ENCODE measurements around the gene ASMTL.
"Not testable (repeated sequence)": the region's sequence is repeated elsewhere in the genome, so short reads cannot be mapped to it uniquely, and the experiment has no call there.

Gene ASMTL

DNA sequence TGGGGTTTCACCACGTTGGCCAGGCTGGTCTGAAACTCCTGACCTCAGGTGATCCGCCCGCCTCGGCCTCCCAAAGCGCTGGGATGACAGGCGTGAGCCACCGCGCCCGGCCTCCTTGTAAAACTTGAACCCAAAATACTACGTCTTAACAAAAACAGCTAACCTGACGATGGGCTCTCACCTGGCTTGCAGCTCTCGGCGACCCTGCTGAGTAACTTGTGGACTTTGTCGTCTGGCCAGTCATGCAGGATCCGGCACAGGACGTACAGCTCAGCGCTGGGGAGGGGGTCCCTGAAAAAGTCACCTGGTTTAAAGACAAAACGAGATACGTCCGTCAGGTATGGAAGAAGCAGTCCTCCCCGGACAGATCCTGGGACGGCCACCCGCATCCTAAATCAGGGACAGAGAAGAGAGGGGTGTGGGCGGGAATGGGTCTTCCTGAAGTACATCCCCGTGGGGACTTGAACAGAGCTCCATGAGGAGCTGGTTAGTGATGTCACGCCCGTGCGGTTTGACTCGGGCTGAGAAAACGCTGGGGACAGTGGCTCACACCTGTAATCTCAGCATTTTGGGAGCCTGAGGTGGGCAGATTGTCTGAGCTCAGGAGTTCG, 40.1 kb downstream of the ASMTL start:
- no peak overlapping the region for H2AFZ ChIP-seq (ENCODE audit: low read depth, low read length)
- no peaks in the 10 kb centered on the region for H3K27me3 ChIP-seq (ENCODE audit: insufficient read depth, low read length)
- no peaks in the 10 kb centered on the region for H3K9me3 ChIP-seq (ENCODE audit: low read length)
- H3K4me3 ChIP-seq (ENCODE audit: low read length) = no peak overlapping the region
- H3K4me1 ChIP-seq (ENCODE audit: insufficient read depth, low read length) = no peaks in the 10 kb centered on the region
- H3K36me3 ChIP-seq (ENCODE audit: insufficient read depth, low read length) = peaks cover 50% of the 10 kb centered on the region

DNA sequence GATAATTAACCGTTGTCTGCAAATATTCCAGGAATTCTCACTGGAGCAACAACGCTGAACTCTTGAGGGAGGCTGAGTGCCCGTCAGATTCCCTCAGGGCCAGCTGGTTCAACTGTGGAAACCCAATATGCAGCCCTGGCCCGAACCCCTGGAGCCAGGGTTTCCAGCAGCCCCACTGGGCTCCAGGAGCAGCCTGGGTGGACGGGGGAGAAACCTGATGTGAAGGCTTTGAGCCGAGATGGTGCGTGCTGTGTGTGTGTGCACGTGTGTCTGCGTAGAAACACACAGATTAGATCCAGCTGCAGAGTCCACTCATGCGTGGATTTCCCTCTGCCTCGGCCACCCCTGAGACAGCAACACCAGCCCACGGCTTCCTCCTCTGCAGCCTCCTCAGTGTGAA, 41.4 kb downstream of the ASMTL start:
- Histone ChIP-seq H3K27me3 (ENCODE audit: insufficient read depth, low read length) (no peaks in the 10 kb centered on the region), H3K9me3 (ENCODE audit: low read length) (no peaks in the 10 kb centered on the region), H3K36me3 (ENCODE audit: insufficient read depth, low read length) (peaks cover 49% of the 10 kb centered on the region), H3K4me3 (ENCODE audit: low read length) (no peak overlapping the region), H2AFZ (ENCODE audit: low read depth, low read length) (no peak overlapping the region), H3K4me1 (ENCODE audit: insufficient read depth, low read length) (no peaks in the 10 kb centered on the region)

DNA sequence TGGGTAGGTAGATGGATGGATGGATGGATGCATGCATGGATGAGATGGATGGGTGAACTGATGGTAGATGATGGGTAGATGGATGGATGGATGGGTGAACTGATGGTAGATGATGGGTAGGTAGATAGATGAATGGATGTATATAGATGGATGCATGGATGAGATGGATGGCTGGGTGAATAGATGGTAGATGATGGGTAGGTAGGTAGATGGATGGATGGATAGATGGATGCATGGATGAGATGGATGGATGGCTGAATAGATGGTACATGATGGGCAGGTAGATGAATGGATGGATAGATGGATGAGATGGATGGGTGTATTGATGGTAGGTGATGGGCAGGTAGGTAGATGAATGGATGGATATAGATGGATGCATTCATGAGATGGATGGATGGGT, 45.7 kb downstream of the ASMTL start:
- Histone ChIP-seq H3K4me3 (ENCODE audit: low read length) (no peak overlapping the region), H3K4me1 (ENCODE audit: insufficient read depth, low read length) (no peaks in the 10 kb centered on the region), H3K9me3 (ENCODE audit: low read length) (peaks cover 8% of the 10 kb centered on the region), H2AFZ (ENCODE audit: low read depth, low read length) (no peak overlapping the region), H3K27me3 (ENCODE audit: insufficient read depth, low read length) (no peaks in the 10 kb centered on the region), H3K36me3 (ENCODE audit: insufficient read depth, low read length) (peaks cover 61% of the 10 kb centered on the region)

DNA sequence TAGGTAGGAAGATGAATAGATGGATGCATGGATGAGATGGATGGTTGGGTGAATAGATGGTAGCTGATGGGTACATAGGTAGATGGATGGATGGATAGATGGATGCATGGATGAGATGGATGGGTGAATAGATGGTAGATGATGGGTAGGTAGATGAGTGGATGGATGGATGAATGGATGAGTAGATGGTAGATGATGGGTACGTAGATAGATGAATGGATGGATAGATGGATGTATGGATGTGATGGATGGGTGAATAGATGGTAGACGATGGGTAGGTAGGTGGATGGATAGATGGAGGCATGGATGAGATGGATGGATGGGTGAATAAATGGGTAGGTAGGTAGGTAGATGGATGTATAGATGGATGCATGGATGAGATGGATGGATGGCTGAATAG, 46.9 kb downstream of the ASMTL start:
- H3K9me3 ChIP-seq (ENCODE audit: low read length); H2AFZ ChIP-seq (ENCODE audit: low read depth, low read length); H3K4me3 ChIP-seq (ENCODE audit: low read length); H3K4me1 ChIP-seq (ENCODE audit: insufficient read depth, low read length); H3K27me3 ChIP-seq (ENCODE audit: insufficient read depth, low read length): not testable (repeated sequence)
- peaks cover 54% of the 10 kb centered on the region for H3K36me3 ChIP-seq (ENCODE audit: insufficient read depth, low read length)

DNA sequence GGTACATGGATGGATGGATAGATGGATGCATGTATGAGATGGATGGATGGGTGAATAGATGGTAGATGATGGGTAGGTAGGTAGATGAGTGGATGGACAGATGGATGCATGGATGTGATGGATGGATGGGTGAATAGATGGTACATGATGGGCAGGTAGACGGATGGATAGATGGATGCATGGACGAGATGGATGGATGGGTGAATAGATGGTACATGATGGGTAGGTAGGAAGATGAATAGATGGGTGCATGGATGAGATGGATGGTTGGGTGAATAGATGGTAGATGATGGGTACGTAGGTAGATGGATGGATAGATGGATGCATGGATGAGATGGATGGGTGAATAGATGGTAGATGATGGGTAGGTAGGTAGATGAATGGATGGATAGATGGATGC, 48.8 kb downstream of the ASMTL start:
- not testable (repeated sequence) for H3K4me1 ChIP-seq (ENCODE audit: insufficient read depth, low read length); H2AFZ ChIP-seq (ENCODE audit: low read depth, low read length); H3K9me3 ChIP-seq (ENCODE audit: low read length); H3K27me3 ChIP-seq (ENCODE audit: insufficient read depth, low read length); H3K4me3 ChIP-seq (ENCODE audit: low read length)
- H3K36me3 ChIP-seq (ENCODE audit: insufficient read depth, low read length) = peaks cover 59% of the 10 kb centered on the region

DNA sequence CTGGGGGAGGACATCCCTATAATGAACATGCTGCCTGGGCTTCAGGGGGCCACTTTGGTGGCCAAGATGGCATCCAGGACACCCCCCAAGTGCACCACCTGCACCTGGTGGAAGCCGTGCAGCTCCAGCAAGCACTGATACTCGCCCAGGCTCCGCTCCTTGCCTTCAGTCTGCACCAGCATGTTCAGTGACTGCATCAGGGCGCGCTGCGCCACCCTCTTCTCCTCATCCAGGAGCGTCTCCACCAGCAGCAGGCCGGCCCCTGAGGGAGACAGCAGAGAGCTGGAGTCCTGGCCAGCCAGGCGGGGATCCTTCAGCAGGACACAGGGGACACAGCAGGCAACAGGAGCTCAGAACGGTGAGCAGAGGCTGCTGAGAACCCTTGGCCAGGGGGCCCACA, 49.5 kb downstream of the ASMTL start:
- Histone ChIP-seq H3K36me3 (ENCODE audit: insufficient read depth, low read length) (peaks cover 59% of the 10 kb centered on the region), H2AFZ (ENCODE audit: low read depth, low read length) (no peak overlapping the region), H3K4me1 (ENCODE audit: insufficient read depth, low read length) (no peaks in the 10 kb centered on the region), H3K27me3 (ENCODE audit: insufficient read depth, low read length) (no peaks in the 10 kb centered on the region), H3K4me3 (ENCODE audit: low read length) (no peak overlapping the region), H3K9me3 (ENCODE audit: low read length) (peaks cover 8% of the 10 kb centered on the region)

DNA sequence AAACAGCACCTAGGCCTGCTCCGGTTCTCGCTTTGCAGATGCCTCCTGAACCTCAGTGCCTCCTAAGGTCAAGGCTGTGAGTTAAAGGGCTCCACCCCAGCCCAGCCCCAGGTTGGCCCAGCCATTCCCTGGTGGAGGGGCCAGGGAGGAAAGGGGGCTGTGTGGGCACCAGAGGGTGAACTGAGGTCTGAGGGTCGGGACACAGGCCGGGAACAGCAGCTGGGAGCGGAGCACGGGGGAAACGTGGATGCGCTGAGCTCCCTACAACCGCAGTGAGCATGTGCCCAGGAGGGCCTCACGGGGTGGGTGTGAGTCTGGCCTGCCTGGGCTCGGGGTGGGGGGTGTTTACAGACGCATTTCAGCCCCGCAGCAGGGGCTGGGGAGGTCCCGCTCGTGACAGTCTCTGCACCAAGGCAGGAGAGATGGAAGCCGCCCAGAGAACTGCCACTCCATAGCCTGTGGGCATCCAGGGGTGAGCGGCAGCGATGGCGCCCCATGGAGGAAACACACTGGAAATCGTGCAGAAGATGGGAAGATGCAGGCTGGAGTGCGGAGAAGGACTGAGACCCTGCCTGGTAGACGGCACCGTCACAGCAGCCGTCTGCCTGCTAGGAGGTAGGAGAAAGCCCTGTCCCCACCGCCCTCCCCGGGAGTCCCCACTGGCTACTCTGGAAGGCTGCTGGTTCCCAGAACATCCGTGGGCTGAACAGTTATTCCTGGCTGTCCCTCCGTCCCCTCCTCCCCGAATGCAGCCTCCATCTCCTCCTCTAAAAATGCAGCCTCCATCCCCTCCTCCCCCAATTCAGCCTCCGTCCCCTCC, 50.9 kb downstream of the ASMTL start:
- no peaks in the 10 kb centered on the region for H3K27me3 ChIP-seq (ENCODE audit: insufficient read depth, low read length)
- no peaks in the 10 kb centered on the region for H3K4me1 ChIP-seq (ENCODE audit: insufficient read depth, low read length)
- H3K9me3 ChIP-seq (ENCODE audit: low read length) = peaks cover 8% of the 10 kb centered on the region
- H3K4me3 ChIP-seq (ENCODE audit: low read length) = no peak overlapping the region
- H2AFZ ChIP-seq (ENCODE audit: low read depth, low read length) = no peak overlapping the region
- peaks cover 48% of the 10 kb centered on the region for H3K36me3 ChIP-seq (ENCODE audit: insufficient read depth, low read length)

DNA sequence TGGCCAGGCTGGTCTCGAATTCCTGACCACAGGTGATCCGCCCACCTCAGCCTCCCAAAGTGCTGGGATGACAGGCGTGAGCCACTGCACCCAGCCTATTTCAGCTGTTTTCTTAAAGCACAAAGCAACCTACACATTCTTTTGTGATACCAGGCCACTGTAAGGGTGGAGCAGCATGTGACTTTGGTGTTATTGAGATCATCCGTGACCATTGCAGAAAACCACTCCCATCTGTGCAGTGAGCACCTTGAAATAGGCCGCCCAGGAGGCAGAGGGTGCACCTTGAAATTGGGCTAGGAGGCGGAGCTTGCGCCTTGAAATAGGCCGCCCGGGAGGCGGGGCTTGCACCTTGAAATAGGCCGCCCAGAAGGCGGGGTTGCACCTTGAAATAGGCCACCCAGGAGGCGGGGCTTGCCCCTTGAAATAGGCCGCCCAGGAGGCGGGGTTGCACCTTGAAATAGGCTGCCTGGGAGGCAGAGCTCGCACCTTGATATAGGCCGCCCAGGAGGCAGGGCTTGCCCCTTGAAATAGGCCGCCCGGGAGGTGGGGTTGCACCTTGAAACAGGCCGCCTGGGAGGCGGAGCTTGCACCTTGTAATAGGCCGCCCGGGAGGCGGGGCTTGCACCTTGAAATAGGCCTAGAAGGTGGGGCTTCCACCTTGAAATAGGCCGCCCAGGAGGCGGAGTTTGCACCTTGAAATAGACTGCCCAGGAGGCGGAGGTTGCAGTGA, 51.8 kb downstream of the ASMTL start:
- Histone ChIP-seq H2AFZ (ENCODE audit: low read depth, low read length) (no peak overlapping the region), H3K4me3 (ENCODE audit: low read length) (no peak overlapping the region), H3K36me3 (ENCODE audit: insufficient read depth, low read length) (peaks cover 40% of the 10 kb centered on the region), H3K4me1 (ENCODE audit: insufficient read depth, low read length) (no peaks in the 10 kb centered on the region), H3K27me3 (ENCODE audit: insufficient read depth, low read length) (no peaks in the 10 kb centered on the region), H3K9me3 (ENCODE audit: low read length) (peaks cover 7% of the 10 kb centered on the region)

DNA sequence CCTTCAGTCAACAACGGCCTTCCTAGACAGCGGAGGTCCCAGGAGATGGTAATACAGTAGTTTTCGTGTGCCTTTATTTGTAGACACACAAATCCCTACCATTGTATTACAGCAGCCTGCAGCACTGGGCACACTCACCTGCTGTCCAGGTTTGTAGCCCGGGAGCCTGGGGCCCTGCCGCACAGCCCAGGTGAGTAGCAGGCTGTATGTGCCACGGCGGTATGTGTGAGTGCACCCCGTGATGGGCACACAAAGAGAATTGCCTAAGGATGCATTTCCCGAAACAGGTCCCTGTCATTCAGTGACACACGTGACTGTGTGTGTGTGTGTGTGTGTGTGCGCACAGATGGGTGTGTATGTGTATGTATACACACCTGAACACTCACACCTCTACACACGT, 52.7 kb downstream of the ASMTL start:
- Histone ChIP-seq H3K4me1 (ENCODE audit: insufficient read depth, low read length) (no peaks in the 10 kb centered on the region), H2AFZ (ENCODE audit: low read depth, low read length) (no peak overlapping the region), H3K36me3 (ENCODE audit: insufficient read depth, low read length) (peaks cover 31% of the 10 kb centered on the region), H3K9me3 (ENCODE audit: low read length) (peaks cover 5% of the 10 kb centered on the region), H3K27me3 (ENCODE audit: insufficient read depth, low read length) (no peaks in the 10 kb centered on the region), H3K4me3 (ENCODE audit: low read length) (no peak overlapping the region)

DNA sequence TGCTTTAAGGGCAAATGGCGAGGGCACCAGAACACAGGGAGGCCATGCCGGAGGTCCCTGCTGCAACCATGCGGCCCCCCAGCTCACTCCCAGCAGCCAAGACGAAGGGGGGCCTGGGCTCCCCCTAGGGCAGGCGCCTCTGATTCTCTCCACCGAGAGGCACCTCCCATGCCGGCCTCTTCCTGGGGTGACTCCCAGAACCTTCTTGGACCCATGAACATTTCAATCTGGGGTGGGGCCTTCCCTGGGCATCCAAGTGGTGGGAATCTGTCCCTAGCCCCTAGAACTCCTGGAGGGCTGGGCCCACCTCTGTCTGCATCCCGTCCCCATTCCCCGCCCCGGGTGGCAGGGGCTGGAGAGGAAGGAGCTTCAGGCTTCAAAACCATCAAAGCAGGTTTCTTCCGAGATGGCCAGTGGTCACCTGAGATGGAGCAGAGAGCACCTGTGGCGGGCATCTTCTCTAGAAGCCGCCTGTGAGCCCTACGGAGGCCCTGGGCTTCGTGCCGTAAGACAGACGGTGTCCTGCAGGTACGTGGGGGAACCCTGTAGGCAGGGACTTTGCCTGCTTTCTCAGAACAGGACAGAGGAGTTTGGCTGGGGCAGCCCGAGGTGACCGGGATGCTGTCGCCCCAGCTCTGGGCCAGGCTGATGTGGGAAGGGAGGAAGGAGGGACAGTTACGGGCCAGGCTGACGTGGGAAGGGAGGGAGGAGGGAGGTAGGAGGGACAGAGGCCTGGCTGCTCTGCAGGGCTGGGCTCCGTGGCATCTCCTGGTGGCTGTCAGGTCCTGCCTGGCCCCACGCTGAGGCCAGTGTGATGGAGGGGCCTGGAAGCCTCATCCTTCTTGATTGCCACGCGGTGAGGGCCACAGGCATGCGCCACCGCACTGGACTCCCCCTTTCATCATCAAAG, 54.0 kb downstream of the ASMTL start:
- Histone ChIP-seq H3K9me3 (ENCODE audit: low read length) (no peaks in the 10 kb centered on the region), H3K27me3 (ENCODE audit: insufficient read depth, low read length) (no peaks in the 10 kb centered on the region), H3K36me3 (ENCODE audit: insufficient read depth, low read length) (peaks cover 19% of the 10 kb centered on the region), H3K4me3 (ENCODE audit: low read length) (no peak overlapping the region), H3K4me1 (ENCODE audit: insufficient read depth, low read length) (peaks cover 10% of the 10 kb centered on the region), H2AFZ (ENCODE audit: low read depth, low read length) (no peak overlapping the region)

DNA sequence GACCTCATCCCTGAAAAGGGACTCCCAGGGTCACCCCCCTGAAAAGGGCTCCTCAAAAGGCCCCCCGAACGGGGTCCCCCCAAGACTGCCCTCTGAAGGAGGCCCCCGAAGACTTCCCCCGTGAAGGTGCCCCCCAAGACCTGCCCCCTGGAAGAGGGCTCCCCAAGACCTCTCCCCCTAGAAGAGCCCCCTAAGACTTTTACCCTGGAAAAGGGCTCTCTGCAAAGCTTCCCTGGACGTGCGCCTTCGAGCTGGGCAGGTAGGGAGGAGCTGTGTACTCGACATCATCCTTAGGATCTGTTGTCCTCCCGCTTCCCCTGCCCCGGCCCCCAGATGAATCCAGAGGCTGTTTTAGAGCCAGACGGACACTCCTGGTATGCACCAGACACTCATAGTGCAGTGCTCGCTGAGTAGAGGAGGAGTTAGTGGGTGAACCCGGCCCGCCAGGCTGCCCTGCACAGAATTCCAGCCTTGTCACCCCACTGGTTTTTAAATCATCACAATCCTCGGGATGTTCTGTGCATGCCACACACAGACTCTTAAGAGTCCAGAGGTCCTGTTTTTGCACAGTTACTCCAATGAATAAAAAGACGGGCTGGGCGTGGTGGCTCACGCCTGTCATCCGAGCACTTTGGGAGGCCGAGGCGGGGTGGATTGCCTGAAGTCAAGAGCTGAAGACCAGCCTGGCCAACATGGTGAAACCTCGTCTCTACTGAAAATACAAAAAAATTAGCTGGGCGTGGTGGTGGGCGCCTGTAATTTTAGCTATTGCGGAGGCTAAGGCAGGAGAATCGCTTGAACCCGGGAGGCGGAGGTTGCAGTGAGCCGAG, 55.1 kb downstream of the ASMTL start:
- no peak overlapping the region for H3K4me3 ChIP-seq (ENCODE audit: low read length)
- no peak overlapping the region for H2AFZ ChIP-seq (ENCODE audit: low read depth, low read length)
- peaks cover 10% of the 10 kb centered on the region for H3K36me3 ChIP-seq (ENCODE audit: insufficient read depth, low read length)
- H3K27me3 ChIP-seq (ENCODE audit: insufficient read depth, low read length) = no peaks in the 10 kb centered on the region
- no peaks in the 10 kb centered on the region for H3K9me3 ChIP-seq (ENCODE audit: low read length)
- peaks cover 18% of the 10 kb centered on the region for H3K4me1 ChIP-seq (ENCODE audit: insufficient read depth, low read length)

DNA sequence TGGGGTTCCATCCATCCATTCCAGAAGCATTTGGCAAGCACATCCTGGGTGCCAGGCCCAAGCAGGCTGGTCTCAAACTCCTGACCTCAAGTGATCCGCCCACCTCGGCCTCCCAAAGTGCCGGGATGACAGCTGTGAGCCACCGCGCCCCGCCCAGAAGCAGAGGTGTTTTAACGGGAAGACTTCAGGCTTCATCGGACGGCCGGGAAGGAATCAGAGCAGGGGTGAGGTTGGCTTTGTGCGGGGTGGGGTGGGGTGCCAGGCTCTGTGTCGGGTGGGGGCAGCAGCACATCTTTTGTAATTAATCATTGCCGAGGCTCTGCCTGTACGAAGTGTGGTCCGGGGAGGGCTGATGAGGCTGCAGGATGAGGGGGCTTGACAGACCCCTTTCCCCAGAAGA, 55.7 kb downstream of the ASMTL start:
- Histone ChIP-seq H3K4me3 (ENCODE audit: low read length) (no peak overlapping the region), H3K36me3 (ENCODE audit: insufficient read depth, low read length) (peaks cover 8% of the 10 kb centered on the region), H3K4me1 (ENCODE audit: insufficient read depth, low read length) (peaks cover 18% of the 10 kb centered on the region), H3K27me3 (ENCODE audit: insufficient read depth, low read length) (no peaks in the 10 kb centered on the region), H2AFZ (ENCODE audit: low read depth, low read length) (no peak overlapping the region), H3K9me3 (ENCODE audit: low read length) (no peaks in the 10 kb centered on the region)
